H1 (cell line): ENCODE measurements around the gene ANXA2R. TPM values are rescaled to one million over a fixed set of nuclear protein-coding genes. Genes with fewer than 3 reads are reported as not detected.

Experiments
- CTCF ChIA-PET: fragments of 300-600 bp; sonication (Branson Sonifier 250); formaldehyde crosslinking; loops from one replicate; lab custom pipeline; 2021; ENCODE audit not compliant: partially characterized antibody; lab: Charles Lee
- POLR2A ChIA-PET: fragments of 300-600 bp; sonication (Branson Sonifier 250); formaldehyde crosslinking; loops from one replicate; lab custom pipeline; 2021; ENCODE audit warnings: inconsistent platforms; ENCODE audit not compliant: partially characterized antibody; lab: Charles Lee
- DNase-seq, 2 experiments: peaks; one replicate each; pipeline versions ENCODE4 v3.0.0 to v3.0.0-alpha.2; 2010 to 2022; ENCODE audit warnings: low spot score in 2 of 2, low read depth in 1 of 2, mixed read lengths in 1 of 2
- FAIRE-seq: peaks from 2 replicates; lab custom pipeline; 2011; peaks lifted over from hg19 to GRCh38; lab: Jason Lieb, UNC
- H2AFZ ChIP-seq: 2 replicates; pipeline ENCODE4 v1.8.1; 2012; ENCODE audit warnings: low read length, inconsistent platforms
- H2AK5ac ChIP-seq: 2 replicates; pipeline ENCODE4 v1.6.1; 2013; ENCODE audit warnings: low read depth, low read length
- H2BK120ac ChIP-seq: replicated peaks from 2 replicates; pipeline ENCODE3; 2013; ENCODE audit warnings: low read depth, low read length, inconsistent platforms
- H2BK12ac ChIP-seq: 2 replicates; pipeline ENCODE4 v1.6.1; 2013; ENCODE audit warnings: low read depth, low read length
- H2BK15ac ChIP-seq: 2 replicates; pipeline ENCODE4 v1.6.1; 2013; ENCODE audit warnings: low read length
- H2BK20ac ChIP-seq: 2 replicates; pipeline ENCODE4 v1.6.1; 2013; ENCODE audit warnings: low read length
- H2BK5ac ChIP-seq: 2 replicates; pipeline ENCODE4 v1.6.1; 2013; ENCODE audit warnings: low read depth, low read length
- H3K14ac ChIP-seq: 2 replicates; pipeline ENCODE4 v1.6.1; 2013; ENCODE audit warnings: inconsistent platforms; ENCODE audit not compliant: insufficient read length
- H3K18ac ChIP-seq: 2 replicates; pipeline ENCODE4 v1.6.1; 2013; ENCODE audit warnings: low read length; ENCODE audit errors: extremely low read depth
- H3K23ac ChIP-seq: 2 replicates; pipeline ENCODE4 v1.6.1; 2013; ENCODE audit warnings: inconsistent platforms; ENCODE audit not compliant: insufficient read length
- H3K23me2 ChIP-seq: 2 replicates; pipeline ENCODE4 v1.6.1; 2013; ENCODE audit warnings: low read depth, low read length
- H3K27ac ChIP-seq: 2 replicates; pipeline ENCODE4 v1.6.1; 2011; ENCODE audit warnings: low read depth, low read length, inconsistent platforms
- H3K27me3 ChIP-seq, 4 experiments: replicated peaks in 1 of 4; 1 replicate in 1 of 4; 2 replicates in 3 of 4; pipeline versions ENCODE4 v1.6.1 to v1.8.1; 2011 to 2013; ENCODE audit warnings: low read length in 3 of 4, mild to moderate bottlenecking in 3 of 4, inconsistent platforms in 2 of 4, mixed read lengths in 2 of 4, moderate library complexity in 1 of 4; ENCODE audit not compliant: control insufficient read depth in 3 of 4, insufficient read depth in 3 of 4; ENCODE audit errors: extremely low read depth in 1 of 4
- H3K36me3 ChIP-seq, 4 experiments: 2 replicates each; pipeline versions ENCODE4 v1.6.1 to v1.8.1; 2011 to 2013; ENCODE audit warnings: mild to moderate bottlenecking in 4 of 4, low read length in 3 of 4, moderate library complexity in 2 of 4, control low read depth in 1 of 4, inconsistent platforms in 1 of 4; ENCODE audit not compliant: insufficient read depth in 4 of 4, control insufficient read depth in 2 of 4
- H3K4ac ChIP-seq: replicated peaks from 2 replicates; pipeline ENCODE3; 2013; ENCODE audit warnings: low read length, low read depth, mixed read lengths, inconsistent platforms; ENCODE audit not compliant: insufficient read length
- H3K4me1 ChIP-seq, 4 experiments: replicated peaks in 1 of 4; 1 replicate in 1 of 4; 2 replicates in 3 of 4; pipeline versions ENCODE4 v1.6.1 to v1.8.1; 2011 to 2013; ENCODE audit warnings: low read length in 3 of 4, inconsistent platforms in 2 of 4, mixed read lengths in 1 of 4; ENCODE audit not compliant: insufficient read depth in 4 of 4, control insufficient read depth in 3 of 4
- H3K4me2 ChIP-seq, 2 experiments: 2 replicates each; pipeline versions ENCODE4 v1.6.1 to v1.8.1; 2011 to 2013; ENCODE audit warnings: low read depth in 2 of 2, low read length in 2 of 2, control low read depth in 1 of 2, inconsistent platforms in 1 of 2, mild to moderate bottlenecking in 1 of 2; ENCODE audit not compliant: insufficient read depth in 1 of 2
- H3K4me3 ChIP-seq, 4 experiments: fragments of 200-600, 300-600 bp in 1 of 4; sonication (generic), shearing (Covaris generic), sonication (Bioruptor Twin) in 1 of 4; 2 replicates each; pipeline versions ENCODE4 v1.5.1 to v1.8.1; 2011 to 2016; ENCODE audit warnings: low read length in 4 of 4, low read depth in 3 of 4, control low read depth in 2 of 4, inconsistent platforms in 2 of 4, mild to moderate bottlenecking in 2 of 4, mixed read lengths in 1 of 4, moderate library complexity in 1 of 4; ENCODE audit not compliant: insufficient read depth in 2 of 4; ENCODE audit errors: extremely low read depth in 1 of 4
- H3K56ac ChIP-seq: replicated peaks from 2 replicates; pipeline ENCODE3; 2013; ENCODE audit warnings: low read depth, mild to moderate bottlenecking, mixed read lengths, low read length, inconsistent platforms; ENCODE audit not compliant: insufficient read length
- H3K79me1 ChIP-seq: 2 replicates; pipeline ENCODE4 v1.6.1; 2013; ENCODE audit warnings: low read depth, low read length, control low read depth
- H3K79me2 ChIP-seq, 2 experiments: 2 replicates each; pipeline versions ENCODE4 v1.6.1 to v1.8.1; 2012 to 2013; ENCODE audit warnings: low read length in 2 of 2, mild to moderate bottlenecking in 2 of 2, inconsistent platforms in 1 of 2; ENCODE audit not compliant: insufficient read depth in 2 of 2, control insufficient read depth in 1 of 2
- H3K9ac ChIP-seq, 4 experiments: replicated peaks in 1 of 4; 1 replicate in 1 of 4; 2 replicates in 3 of 4; pipeline versions ENCODE4 v1.6.1 to v1.8.1; 2011 to 2013; ENCODE audit warnings: low read depth in 3 of 4, low read length in 3 of 4, control low read depth in 2 of 4, mild to moderate bottlenecking in 2 of 4, moderate library complexity in 2 of 4, inconsistent platforms in 1 of 4; ENCODE audit errors: extremely low read depth in 1 of 4
- H3K9me3 ChIP-seq, 2 experiments: 2 replicates each; pipeline versions ENCODE4 v1.6.1 to v1.8.1; 2012 to 2013; ENCODE audit warnings: mild to moderate bottlenecking in 2 of 2, moderate library complexity in 2 of 2, control low read depth in 1 of 2, inconsistent platforms in 1 of 2, low read depth in 1 of 2, low read length in 1 of 2, mixed read lengths in 1 of 2; ENCODE audit not compliant: insufficient read depth in 2 of 2
- H4K20me1 ChIP-seq, 2 experiments: replicated peaks in 1 of 2; 2 replicates each; pipeline versions ENCODE3 to v1.8.1; 2011 to 2013; ENCODE audit warnings: inconsistent platforms in 2 of 2, low read length in 2 of 2, mild to moderate bottlenecking in 1 of 2; ENCODE audit not compliant: insufficient read depth in 2 of 2, control insufficient read depth in 1 of 2
- H4K5ac ChIP-seq: 2 replicates; pipeline ENCODE4 v1.6.1; 2013; ENCODE audit warnings: low read length, low read depth, mixed read lengths, inconsistent platforms; ENCODE audit not compliant: insufficient read length
- H4K8ac ChIP-seq: 2 replicates; pipeline ENCODE4 v1.8.0; 2013; ENCODE audit warnings: mild to moderate bottlenecking, moderate library complexity, low read length, inconsistent platforms; ENCODE audit not compliant: insufficient read depth; ENCODE audit errors: extremely low read depth
- H4K91ac ChIP-seq: replicated peaks from 2 replicates; pipeline ENCODE3; 2013; ENCODE audit warnings: low read length, mixed read lengths, inconsistent platforms; ENCODE audit not compliant: insufficient read length
- BACH1 ChIP-seq: IDR thresholded peaks from 2 replicates; pipeline ENCODE4 v1.6.1; 2012; ENCODE audit warnings: low read length, improper control_type of control experiment
- BCL11A ChIP-seq, 2 experiments: IDR thresholded peaks; one replicate each; pipeline ENCODE4 v1.6.1; 2011; ENCODE audit warnings: low read depth in 2 of 2, low read length in 2 of 2, mild to moderate bottlenecking in 2 of 2
- CBX5 ChIP-seq: fragments of 300-800, 300-1000 bp; sonication (generic); IDR thresholded peaks from 2 replicates; pipeline ENCODE4 v1.7.1; 2016; ENCODE audit warnings: antibody characterized with exemption, low read length, low read depth
- CBX8 ChIP-seq: fragments of 300-800, 300-1000 bp; sonication (generic); IDR thresholded peaks from 2 replicates; pipeline ENCODE4 v1.7.1; 2016; ENCODE audit warnings: low read depth, low read length, borderline replicate concordance
- CHD2 ChIP-seq: IDR thresholded peaks from 2 replicates; pipeline ENCODE4 v1.6.1; 2012; ENCODE audit warnings: low read length, improper control_type of control experiment
- FOSL1 ChIP-seq: IDR thresholded peaks from 2 replicates; pipeline ENCODE4 v1.6.1; 2011; ENCODE audit warnings: mild to moderate bottlenecking, low read depth, low read length, moderate library complexity; ENCODE audit not compliant: insufficient read depth
- KDM5A ChIP-seq: fragments of 200-600 bp; IDR thresholded peaks from 2 replicates; pipeline ENCODE4 v1.7.1; 2012; ENCODE audit warnings: mild to moderate bottlenecking, low read length, inconsistent platforms, mixed read lengths
- TCF12 ChIP-seq: IDR thresholded peaks from 2 replicates; pipeline ENCODE4 v1.6.1; 2011; ENCODE audit warnings: low read depth, mild to moderate bottlenecking, low read length
- ZNF274 ChIP-seq: IDR thresholded peaks from 2 replicates; pipeline ENCODE4 v1.7.0; 2012; ENCODE audit warnings: low read length, borderline replicate concordance; ENCODE audit errors: extremely low read depth
- WGBS, 2 experiments: shearing (Covaris generic) in 1 of 2; methylation state at CpG; one replicate each; pipeline versions ENCODE4 v1.1.6 to v1.1.7; 2013 to 2015; ENCODE audit warnings: low lambda C conversion rate in 2 of 2, mixed read lengths in 2 of 2, inconsistent platforms in 1 of 2, low coverage in 1 of 2, missing lambda C conversion rate in 1 of 2; ENCODE audit not compliant: insufficient replicate concordance in 2 of 2, insufficient coverage in 1 of 2, insufficient read length in 1 of 2; ENCODE audit errors: extremely low coverage in 1 of 2, missing lambda C conversion rate in 1 of 2; 5-methylcytosine and 5-hydroxymethylcytosine counted together
- polyA plus RNA-seq, 7 experiments: library from polyadenylated mRNA; depleted of rRNA in 3 of 7; stranded (reverse) in 5 of 7; unstranded in 2 of 7; fragments of >200 nt in 5 of 7; fragments of 200-250 nt in 2 of 7; gene quantifications; 1 replicate in 5 of 7; 2 replicates in 1 of 7; 4 replicates in 1 of 7; pipeline versions ENCODE4 v1.2.1 to v1.2.3, GENCODE V29; 2011 to 2013; ENCODE audit warnings: missing spikeins in 2 of 7, mixed read lengths in 2 of 7
- total RNA-seq: library from RNA; stranded (reverse); fragmentation: NEBNext Ultra II Directional; extraction: Animal tissue kit (Norgen Biotek cat#: 25700); gene quantifications from 2 replicates; pipeline ENCODE4 v1.2.1, GENCODE V29; 2021
- TF ChIP-seq, protein P1 (sequence below): IDR thresholded peaks from 2 replicates; pipeline ENCODE4 v1.6.1; 2011; ENCODE audit warnings: low read depth, mild to moderate bottlenecking, low read length; ENCODE audit not compliant: insufficient read depth

The ANXA2R gene
- total and polyA plus RNA-seq, 2 of the 8 experiments (the other 6 are each of a cell fraction or from before 2014, with no cell fraction given), result 0.08 to 0.17 TPM

DNA sequence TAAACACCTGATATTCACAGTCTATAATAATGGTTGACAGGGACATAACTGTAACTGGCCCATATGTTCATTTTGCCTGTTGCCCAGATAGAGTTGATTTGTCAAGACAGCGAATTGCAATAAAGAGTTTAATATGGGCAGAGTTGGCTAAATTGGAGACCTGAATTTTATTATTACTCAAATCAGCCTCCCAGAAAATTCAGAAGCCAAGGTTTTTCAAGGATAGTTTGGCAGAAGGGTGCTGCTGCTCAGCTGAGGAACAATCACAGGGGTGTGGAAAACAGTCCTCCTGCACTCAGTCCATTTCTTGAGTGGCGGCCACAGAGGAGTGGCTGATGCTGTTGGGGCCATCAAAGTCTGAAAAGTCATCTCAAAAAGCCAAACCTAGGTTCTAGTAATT is 19.0 kb downstream of the ANXA2R start:
- Histone ChIP-seq H2BK5ac (no peak overlapping the region), H3K79me2 (no peaks in the 10 kb centered on the region), H3K27me3 (peaks cover 50 to 98% (median 85%) of the 10 kb centered on the region in 4 experiments), H3K9ac (no peak overlapping the region), H3K27ac (no peak overlapping the region), H3K36me3 (no peaks in the 10 kb centered on the region), H3K18ac (no peak overlapping the region), H3K4me2 (no peak overlapping the region), H3K9me3 (no peaks in the 10 kb centered on the region), H2BK15ac (no peak overlapping the region), H4K20me1 (peaks cover 9 to 16% of the 10 kb centered on the region in 2 experiments), H3K56ac (no peak overlapping the region), H4K5ac (no peak overlapping the region), H2BK120ac (no peak overlapping the region), H3K4me3 (no peak overlapping the region), H4K8ac (no peak overlapping the region), H2AFZ (no peak overlapping the region), H2BK20ac (no peak overlapping the region), H3K23ac (no peak overlapping the region), H2AK5ac (no peak overlapping the region)
- DNase-seq, result no peak
- CTCF ChIA-PET, result interaction anchor here (1.0 to 3.9 kb wide), 12 partner anchors 8 to 100 kb away, joined by 3 to 25 read pairs (median 5); partner anchors contain the start of gene ZNF131
- POLR2A ChIA-PET, result interaction anchor here (1.6 to 2.7 kb wide), 2 partner anchors 16 to 21 kb away, joined by 4 to 17 read pairs; no protein-coding TSS in a partner anchor
- FAIRE-seq, result no peak
- 53% methylated on average over 2 of the region's 2 CpGs; no CpG with 5 or more reads in 1 of the 2 experiments for WGBS, 2 experiments
- TF ChIP-seq, protein P1, sequence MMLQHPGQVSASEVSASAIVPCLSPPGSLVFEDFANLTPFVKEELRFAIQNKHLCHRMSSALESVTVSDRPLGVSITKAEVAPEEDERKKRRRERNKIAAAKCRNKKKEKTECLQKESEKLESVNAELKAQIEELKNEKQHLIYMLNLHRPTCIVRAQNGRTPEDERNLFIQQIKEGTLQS, result no peak
- TF ChIP-seq TCF12 (no peak), ZNF274 (no peak), CBX8 (no peak), CHD2 (no peak), BACH1 (no peak), BCL11A (IDR thresholded peaks at IDR 0.05; ENCODE audit: low read depth in 2 of 2, low read length in 2 of 2) (no peak), KDM5A (no peak), FOSL1 (no peak), CBX5 (no peak)
- TF ChIP-seq, all 59 proteins: peak for 0
- H2BK12ac ChIP-seq, result no peak overlapping the region
- H3K4me1 ChIP-seq, result peaks cover 6 to 21% (median 10%) of the 10 kb centered on the region in 4 experiments; a peak in 6 of 7 replicates
- H3K79me1 ChIP-seq, result no peaks in the 10 kb centered on the region
- H3K4ac ChIP-seq, result no peak overlapping the region
- H3K23me2 ChIP-seq, result peaks cover 11% of the 10 kb centered on the region; the same call in 1 of the 2 replicates
- no peak overlapping the region for H3K14ac ChIP-seq
- H4K91ac ChIP-seq, result no peak overlapping the region
